PC-3 (cell line): Measurements from ENCODE around the gene NPTX1. TPM values are rescaled to one million over a fixed set of nuclear protein-coding genes. Genes with fewer than 3 reads are reported as not detected.

Source experiments
- ATAC-seq: fragments of 200-7000 bp; cut with Tn5 transposase; 2 replicates; pipeline ENCODE4 v1.9.1; 2020; ENCODE audit warnings: mild to moderate bottlenecking, moderate library complexity
- BruUV-seq: library from RNA; stranded (reverse); fragments of 400-500 nt; replicated peaks from 2 replicates; lab custom pipeline; 2021; lab: Mats Ljungman, UMichigan
- CTCF ChIA-PET: fragments of 300-600 bp; sonication (Branson Sonifier 250); formaldehyde crosslinking; loops from one replicate; lab custom pipeline; 2022; ENCODE audit warnings: antibody characterized with exemption; lab: Charles Lee
- POLR2A ChIA-PET: fragments of 300-600 bp; sonication (Branson Sonifier 250); formaldehyde crosslinking; loops from one replicate; lab custom pipeline; 2022; ENCODE audit warnings: antibody characterized with exemption; ENCODE audit not compliant: unreplicated experiment; lab: Charles Lee
- DNase-seq: peaks from one replicate; pipeline ENCODE4 v3.0.0-alpha.2; 2015
- H2AFZ ChIP-seq: fragments of 300-600 bp; sonication (generic); 2 replicates; pipeline ENCODE4 v1.6.0; 2016; ENCODE audit warnings: antibody characterized with exemption, low read length
- H3F3A ChIP-seq: fragments of 300-600 bp; sonication (generic); one replicate; pipeline ENCODE4 v1.6.0; 2017; ENCODE audit warnings: antibody characterized with exemption, low read length, control low read depth, mild to moderate bottlenecking; ENCODE audit not compliant: unreplicated experiment
- H3K27ac ChIP-seq: fragments of 300-600 bp; sonication (generic); 2 replicates; pipeline ENCODE4 v1.5.1; 2016; ENCODE audit warnings: mild to moderate bottlenecking, low read length
- H3K27me3 ChIP-seq: fragments of 300-600 bp; sonication (generic); 2 replicates; pipeline ENCODE4 v1.6.1; 2016; ENCODE audit warnings: low read length, mixed read lengths
- H3K36me3 ChIP-seq: fragments of 300-600 bp; sonication (generic); 2 replicates; pipeline ENCODE4 v1.6.1; 2016; ENCODE audit warnings: low read depth, mixed run types, low read length, mixed read lengths
- H3K4me1 ChIP-seq: fragments of 300-600 bp; sonication (generic); 2 replicates; pipeline ENCODE4 v1.5.1; 2016; ENCODE audit warnings: low read length; ENCODE audit not compliant: insufficient read depth
- H3K4me2 ChIP-seq: fragments of 300-600 bp; sonication (generic); 2 replicates; pipeline ENCODE4 v1.6.0; 2016; ENCODE audit warnings: low read length
- H3K4me3 ChIP-seq: fragments of 300-600 bp; sonication (generic); 2 replicates; pipeline ENCODE4 v1.5.1; 2016; ENCODE audit warnings: mild to moderate bottlenecking, low read length, mixed read lengths
- H3K79me2 ChIP-seq: fragments of 300-600 bp; sonication (generic); 2 replicates; pipeline ENCODE4 v1.6.1; 2017; ENCODE audit warnings: low read length, mixed read lengths
- H3K9ac ChIP-seq: fragments of 300-600 bp; sonication (generic); 2 replicates; pipeline ENCODE4 v1.6.0; 2016; ENCODE audit warnings: mild to moderate bottlenecking, low read length
- H3K9me2 ChIP-seq: fragments of 300-600 bp; sonication (generic); replicated peaks from 2 replicates; pipeline ENCODE4 v1.6.1; 2016; ENCODE audit warnings: mixed run types, low read length, mixed read lengths
- H3K9me3 ChIP-seq: fragments of 300-600 bp; sonication (generic); 2 replicates; pipeline ENCODE4 v1.6.1; 2016; ENCODE audit warnings: low read length, mixed read lengths
- H4K20me1 ChIP-seq: fragments of 300-600 bp; sonication (generic); 2 replicates; pipeline ENCODE4 v1.6.1; 2016; ENCODE audit warnings: low read length, mixed read lengths
- CTCF ChIP-seq: fragments of 300-600 bp; sonication (generic); conservative IDR thresholded peaks from 2 replicates; pipeline ENCODE4 v1.5.1; 2017; ENCODE audit warnings: antibody characterized with exemption, low read depth, mild to moderate bottlenecking, low read length
- EZH2 ChIP-seq: fragments of 300-600 bp; sonication (generic); IDR thresholded peaks from one replicate; pipeline ENCODE4 v1.6.1; 2017; ENCODE audit warnings: antibody characterized with exemption, mild to moderate bottlenecking, low read length; ENCODE audit not compliant: unreplicated experiment
- EZH2phosphoT487 ChIP-seq: fragments of 300-600 bp; sonication (generic); IDR thresholded peaks from 2 replicates; pipeline ENCODE4 v1.6.1; 2018; ENCODE audit warnings: mild to moderate bottlenecking, antibody characterized with exemption, low read length, borderline replicate concordance
- intact Hi-C: fragments of 100-400 bp; cut with micrococcal nuclease; formaldehyde crosslinking; loops from 2 replicates; pipeline ENCODE4 v1.9.0; 2023
- microRNA-seq: library from miRNA; unstranded; fragments of <30 nt; microRNA quantifications from one replicate; pipeline ENCODE4 v1.1.0, GENCODE V29; 2020; ENCODE audit not compliant: unreplicated experiment
- total RNA-seq: library from RNA; depleted of rRNA; stranded (reverse); fragments of >200 nt; gene quantifications from 2 replicates; pipeline ENCODE4 v1.2.3, GENCODE V29; 2014; rRNA removed

NPTX1 gene
- total RNA-seq, 1 experiment from 2014 or later = 0.55 TPM

GRCh38 chr17:80418589-80418988, 57.8 kb downstream of the NPTX1 start:
- intact Hi-C loops = no loop called here
- ATAC-seq (no peak), DNase-seq (no peak)
- BruUV-seq = no TSS peak
- Histone ChIP-seq H3K27ac (no peak overlapping the region), H3K4me2 (no peak overlapping the region), H3K9me3 (no peaks in the 10 kb centered on the region), H3F3A (no peaks in the 10 kb centered on the region), H3K79me2 (peaks cover 25% of the 10 kb centered on the region), H3K27me3 (no peaks in the 10 kb centered on the region), H2AFZ (no peak overlapping the region), H3K36me3 (peaks cover 4% of the 10 kb centered on the region; the same call in 1 of the 2 replicates), H3K4me1 (peaks cover 10% of the 10 kb centered on the region), H3K9ac (no peak overlapping the region), H4K20me1 (no peaks in the 10 kb centered on the region), H3K9me2 (no peaks in the 10 kb centered on the region), H3K4me3 (no peak overlapping the region)
- TF ChIP-seq CTCF (no peak), EZH2 (no peak), EZH2phosphoT487 (no peak)
- ChIA-PET CTCF (no interaction called here), POLR2A (no interaction called here)

Small RNA genes within 50 kb of the gene (microRNA-seq; reads per million reads assigned to microRNA genes)
- gene MIR4730 = not detected

Other genes starting within 250 kb of the NPTX1 start
- 71.4 and 84.1 TPM in 2 replicates for gene RNF213, start 215.8 kb downstream of the NPTX1 start, total RNA-seq
- 57.9 and 59.3 TPM in 2 replicates for gene ENDOV, start 61.4 kb downstream of the NPTX1 start, total RNA-seq
- 46.2 and 64.6 TPM in 2 replicates for gene RPTOR, start 68.2 kb upstream of the NPTX1 start, total RNA-seq